ENCODE data around the gene TNNC2. TPM values are rescaled to one million over a fixed set of nuclear protein-coding genes. Genes with fewer than 3 reads are reported as not detected.

TNNC2 gene
- total and polyA plus RNA-seq, 3 experiments from 2014 or later: 0.36 TPM; not detected in 2

DNA sequence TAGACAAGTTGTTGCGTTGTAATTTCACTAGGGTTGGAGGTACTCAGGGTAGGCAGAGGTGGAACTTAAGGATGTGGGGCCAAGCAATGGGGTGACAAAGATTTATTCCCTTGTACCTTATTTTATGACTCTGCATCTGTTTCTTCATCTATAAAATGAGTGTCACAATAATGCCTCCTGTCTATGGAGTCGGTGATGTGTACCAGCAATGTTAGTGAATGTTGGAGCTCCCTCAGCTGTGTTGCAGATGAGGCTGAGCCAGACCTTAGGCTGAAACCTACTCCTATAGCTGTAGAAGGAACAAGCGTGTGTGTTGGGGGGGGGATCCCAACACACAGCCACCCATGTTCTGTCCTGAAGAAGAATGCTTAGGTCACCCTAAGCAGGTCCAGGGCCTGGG is 10.2 kb downstream of the TNNC2 start:
- no peaks in the 10 kb centered on the region for H3K9me3 ChIP-seq (ENCODE audit: low read length)
- CTCF ChIA-PET: no interaction called here
- POLR2A ChIA-PET: no interaction called here
- peaks cover 4% of the 10 kb centered on the region for H3K4me1 ChIP-seq (ENCODE audit: insufficient read depth, low read length)
- H3K36me3 ChIP-seq (ENCODE audit: insufficient read depth, low read length): no peaks in the 10 kb centered on the region
- H3K4me3 ChIP-seq (ENCODE audit: low read length): no peak overlapping the region
- Mint-ChIP-seq H3K27me3 (peaks cover 9 to 11% of the 10 kb centered on the region in 2 donors), H3K36me3 (no peaks in the 10 kb centered on the region), H3K4me1 (peaks cover 15 to 18% (median 16%) of the 10 kb centered on the region in 3 donors), H3K4me3 (peak overlapping the region in 1 of 7 donors; percentile 21), H3K27ac (peak overlapping the region in 1 of 8 donors; percentile 57), H3K9me3 (no peaks in the 10 kb centered on the region)
- no peak for DNase-seq
- H3K27ac ChIP-seq (ENCODE audit: low read depth, low read length): no peak overlapping the region
- no peaks in the 10 kb centered on the region for H3K27me3 ChIP-seq (ENCODE audit: insufficient read depth, low read length, poor library complexity, severe bottlenecking)

DNA sequence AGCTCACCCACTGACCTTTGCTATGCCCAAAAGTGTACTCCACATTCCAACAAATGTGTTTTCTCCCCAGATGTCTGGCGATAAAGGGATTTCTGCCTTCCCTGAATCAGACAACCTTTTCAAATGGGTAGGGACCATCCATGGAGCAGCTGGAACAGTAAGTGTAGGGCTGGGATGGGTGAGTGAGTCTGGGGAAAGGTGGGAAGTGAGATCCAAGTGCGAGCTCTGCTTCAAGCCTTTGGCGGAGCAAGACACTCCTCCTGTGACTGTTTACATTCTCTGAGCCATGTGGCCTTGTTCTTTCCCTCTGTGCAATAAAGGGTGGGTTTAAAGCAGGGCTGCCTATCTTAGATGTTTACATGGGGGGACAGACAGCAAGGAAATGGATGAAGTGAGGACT is 12.8 kb downstream of the TNNC2 start:
- no peaks in the 10 kb centered on the region for H3K9me3 Mint-ChIP-seq
- DNase-seq: no peak
- H3K4me1 ChIP-seq (ENCODE audit: insufficient read depth, low read length): peaks cover 4% of the 10 kb centered on the region
- H3K36me3 ChIP-seq (ENCODE audit: insufficient read depth, low read length): peaks cover 13% of the 10 kb centered on the region
- H3K4me3 ChIP-seq (ENCODE audit: low read length): no peak overlapping the region
- H3K36me3 Mint-ChIP-seq: peaks cover 0 to 20% (median 2%) of the 10 kb centered on the region in 3 donors
- ChIA-PET POLR2A (no interaction called here), CTCF (interaction anchor here (1.6 kb wide), 1 partner anchor 15 kb away, joined by 5 read pairs; no protein-coding TSS in a partner anchor)
- no peaks in the 10 kb centered on the region for H3K27me3 ChIP-seq (ENCODE audit: insufficient read depth, low read length, poor library complexity, severe bottlenecking)
- no peaks in the 10 kb centered on the region for H3K9me3 ChIP-seq (ENCODE audit: low read length)
- no peak overlapping the region for H3K4me3 Mint-ChIP-seq
- peaks cover 17 to 21% (median 19%) of the 10 kb centered on the region in 3 donors for H3K4me1 Mint-ChIP-seq
- no peak overlapping the region for H3K27ac ChIP-seq (ENCODE audit: low read depth, low read length)
- H3K27me3 Mint-ChIP-seq: peaks cover under 1 to 6% of the 10 kb centered on the region in 2 donors
- H3K27ac Mint-ChIP-seq: no peak overlapping the region

DNA sequence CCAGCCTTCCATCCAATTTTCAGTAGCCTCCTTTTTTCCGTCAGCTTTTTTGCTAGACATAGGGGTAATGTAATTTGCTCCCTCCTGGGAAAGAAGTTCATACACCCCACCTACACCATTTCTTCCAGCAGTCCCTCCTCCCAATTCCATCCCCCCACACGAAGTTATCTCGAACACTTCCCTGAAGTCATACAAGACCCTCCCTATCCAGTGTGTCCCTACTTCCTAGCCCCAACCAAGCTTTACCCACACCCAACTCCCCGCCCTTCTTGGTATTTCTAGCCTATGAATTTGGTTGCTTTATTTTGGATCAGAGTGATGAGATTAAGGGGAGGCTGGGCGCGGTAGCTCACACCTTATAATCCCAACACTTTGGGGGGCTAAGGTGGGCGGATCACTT is 13.6 kb downstream of the TNNC2 start:
- CTCF ChIA-PET: interaction anchor here (0.8 to 1.6 kb wide), 3 partner anchors 10 to 14 kb away, joined by 3 to 6 read pairs (median 5); partner anchors contain the start of gene TNNC2
- H3K9me3 ChIP-seq (ENCODE audit: low read length): no peaks in the 10 kb centered on the region
- Mint-ChIP-seq H3K27me3 (peaks cover 0 to 5% of the 10 kb centered on the region in 2 donors), H3K9me3 (no peaks in the 10 kb centered on the region), H3K36me3 (peaks cover 0 to 28% (median 2%) of the 10 kb centered on the region in 3 donors), H3K4me1 (peaks cover 17 to 21% (median 19%) of the 10 kb centered on the region in 3 donors), H3K4me3 (peak overlapping the region; percentile 77 to 90 (median 85)), H3K27ac (peak overlapping the region in 3 of 8 donors; percentile 34 to 90 (median 73))
- no peaks in the 10 kb centered on the region for H3K27me3 ChIP-seq (ENCODE audit: insufficient read depth, low read length, poor library complexity, severe bottlenecking)
- no peak overlapping the region for H3K27ac ChIP-seq (ENCODE audit: low read depth, low read length)
- POLR2A ChIA-PET: interaction anchor here (0.6 kb wide), 1 partner anchor 123 kb away, joined by 3 read pairs; no protein-coding TSS in a partner anchor
- H3K4me1 ChIP-seq (ENCODE audit: insufficient read depth, low read length): peaks cover 4% of the 10 kb centered on the region
- no peak for DNase-seq
- peaks cover 18% of the 10 kb centered on the region for H3K36me3 ChIP-seq (ENCODE audit: insufficient read depth, low read length)
- no peak overlapping the region for H3K4me3 ChIP-seq (ENCODE audit: low read length)

DNA sequence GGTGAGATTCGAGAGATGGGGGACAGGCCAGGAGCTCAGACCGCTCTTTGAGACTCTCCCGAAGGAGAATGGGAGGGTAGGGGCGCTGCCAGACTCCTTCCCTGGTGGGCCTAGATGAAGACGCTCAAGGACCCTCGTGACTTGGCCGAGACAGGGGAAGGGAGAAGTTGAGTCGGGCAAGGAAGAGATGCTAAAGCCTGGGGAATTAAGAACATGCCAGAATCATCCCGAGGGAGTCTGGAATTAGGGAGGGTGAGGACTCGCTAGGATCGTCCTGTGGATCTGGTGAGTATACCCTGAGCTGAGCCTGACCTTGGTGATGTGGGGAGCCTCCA is 14.1 kb downstream of the TNNC2 start:
- Mint-ChIP-seq H3K4me1 (peaks cover 17 to 21% (median 19%) of the 10 kb centered on the region in 3 donors), H3K4me3 (peak overlapping the region; percentile 77 to 92 (median 85)), H3K27ac (peak overlapping the region in 3 of 8 donors; percentile 1 to 73 (median 60)), H3K36me3 (peaks cover 0 to 31% (median 2%) of the 10 kb centered on the region in 3 donors), H3K9me3 (no peaks in the 10 kb centered on the region), H3K27me3 (peaks cover 0 to 3% of the 10 kb centered on the region in 2 donors)
- POLR2A ChIA-PET: interaction anchor here (0.6 kb wide), 1 partner anchor 124 kb away, joined by 3 read pairs; no protein-coding TSS in a partner anchor
- Histone ChIP-seq H3K27ac (ENCODE audit: low read depth, low read length) (no peak overlapping the region), H3K27me3 (ENCODE audit: insufficient read depth, low read length, poor library complexity, severe bottlenecking) (no peaks in the 10 kb centered on the region), H3K4me1 (ENCODE audit: insufficient read depth, low read length) (peaks cover 4% of the 10 kb centered on the region), H3K36me3 (ENCODE audit: insufficient read depth, low read length) (peaks cover 18% of the 10 kb centered on the region), H3K4me3 (ENCODE audit: low read length) (peak overlapping the region; percentile 59), H3K9me3 (ENCODE audit: low read length) (no peaks in the 10 kb centered on the region)
- CTCF ChIA-PET: interaction anchor here (0.8 to 1.6 kb wide), 3 partner anchors 10 to 14 kb away, joined by 3 to 6 read pairs (median 5); partner anchors contain the start of gene TNNC2
- no peak for DNase-seq

DNA sequence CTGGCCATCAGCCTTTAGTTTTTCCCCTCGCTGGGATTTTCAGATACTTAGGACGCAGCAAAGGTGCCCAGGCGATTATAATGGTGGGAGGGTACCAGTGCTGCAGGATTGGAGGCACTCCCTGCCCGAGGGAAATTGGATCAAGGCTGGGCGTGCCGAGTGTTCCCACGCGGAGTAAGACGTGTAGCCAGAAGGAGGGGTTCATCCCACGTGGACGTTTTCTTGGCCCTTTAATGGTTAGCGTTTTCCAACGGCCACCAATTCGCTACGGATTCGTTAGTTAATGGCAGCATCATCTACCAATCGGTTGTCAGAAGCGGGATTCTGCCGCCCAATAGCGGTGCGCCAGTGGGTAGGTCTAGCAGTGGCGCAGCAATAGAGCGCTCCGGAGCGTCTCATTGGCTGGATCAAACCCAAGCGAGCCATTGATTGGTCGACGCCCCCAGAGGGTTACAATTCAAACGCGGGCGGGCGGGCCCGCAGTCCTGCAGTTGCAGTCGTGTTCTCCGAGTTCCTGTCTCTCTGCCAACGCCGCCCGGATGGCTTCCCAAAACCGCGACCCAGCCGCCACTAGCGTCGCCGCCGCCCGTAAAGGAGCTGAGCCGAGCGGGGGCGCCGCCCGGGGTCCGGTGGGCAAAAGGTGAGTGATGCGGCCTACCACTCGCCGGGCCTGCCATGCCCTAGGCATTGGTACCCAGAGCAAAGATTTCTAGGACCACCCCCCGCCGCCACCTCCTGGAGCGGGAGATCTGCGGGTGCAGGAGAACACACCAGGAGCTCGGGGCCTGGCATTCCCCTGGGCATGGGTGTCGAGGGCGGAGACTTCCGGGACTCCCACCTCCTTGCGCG is 14.7 kb downstream of the TNNC2 start, which contains the start of gene UBE2C:
Gene UBE2C (plus strand): TSS at position 488 of the 849 bp plus-strand sequence. CDS start 52 bp downstream, at position 540.
- peaks cover 18% of the 10 kb centered on the region for H3K36me3 ChIP-seq (ENCODE audit: insufficient read depth, low read length)
- H3K27me3 Mint-ChIP-seq: peaks cover 0 to 3% of the 10 kb centered on the region in 2 donors
- H3K27ac Mint-ChIP-seq: peak within 1 kb of the TSS; percentile 60 to 91 (median 73)
- H3K4me3 Mint-ChIP-seq: peak within 1 kb of the TSS; percentile 77 to 92 (median 85)
- H3K9me3 Mint-ChIP-seq: no peaks in the 10 kb centered on the region
- peaks cover 4% of the 10 kb centered on the region for H3K4me1 ChIP-seq (ENCODE audit: insufficient read depth, low read length)
- H3K36me3 Mint-ChIP-seq: peaks cover 0 to 36% (median 2%) of the 10 kb centered on the region in 3 donors
- ChIA-PET POLR2A (no interaction called here), CTCF (interaction anchor here (1.4 to 1.6 kb wide), 2 partner anchors 11 to 13 kb away, joined by 5 to 6 read pairs; no protein-coding TSS in a partner anchor)
- peak within 1 kb of the TSS; percentile 80 for H3K4me3 ChIP-seq (ENCODE audit: low read length)
- peaks cover 17 to 21% (median 19%) of the 10 kb centered on the region in 3 donors for H3K4me1 Mint-ChIP-seq
- no peaks in the 10 kb centered on the region for H3K27me3 ChIP-seq (ENCODE audit: insufficient read depth, low read length, poor library complexity, severe bottlenecking)
- H3K27ac ChIP-seq (ENCODE audit: low read depth, low read length): no peak within 1 kb of the TSS
- peak; percentile 88 to 95 (median 94) for DNase-seq
- H3K9me3 ChIP-seq (ENCODE audit: low read length): no peaks in the 10 kb centered on the region

DNA sequence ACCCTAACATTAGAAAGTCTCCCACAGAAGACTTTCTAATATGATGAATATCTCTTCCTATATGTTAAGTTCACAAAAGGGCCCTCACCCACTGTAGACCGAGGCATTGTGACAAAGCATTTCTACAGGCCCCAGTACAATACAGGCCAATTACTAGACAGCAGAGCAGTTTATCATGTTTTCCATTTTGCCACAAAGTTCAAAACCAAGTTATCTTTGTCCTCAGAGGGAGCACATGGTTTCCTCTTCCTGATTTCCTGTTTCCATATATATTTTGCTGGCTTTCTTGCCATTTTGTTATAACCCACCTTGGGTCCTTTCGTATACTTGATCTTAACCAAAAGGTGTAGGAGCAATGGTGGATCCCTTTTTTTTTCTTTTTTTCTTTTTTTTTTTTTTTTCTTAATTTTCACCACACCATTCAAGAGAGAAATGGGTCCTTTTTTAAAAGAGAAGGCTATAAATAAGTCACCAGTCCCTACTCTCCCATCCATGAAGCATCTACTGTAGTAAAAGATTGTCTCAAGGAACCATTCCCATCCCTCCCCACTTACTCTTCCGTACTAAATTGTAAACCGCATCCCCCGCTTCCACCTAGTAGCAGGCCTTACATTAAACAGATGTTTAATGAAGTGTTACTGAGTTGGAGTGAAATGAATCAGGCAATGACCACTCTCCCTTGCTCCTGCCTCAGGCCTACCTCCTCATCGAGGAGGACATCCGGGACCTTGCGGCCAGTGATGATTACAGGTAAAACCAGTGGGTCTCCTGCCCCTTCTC is 16.7 kb downstream of the TNNC2 start:
- Histone ChIP-seq H3K9me3 (ENCODE audit: low read length) (no peaks in the 10 kb centered on the region), H3K27me3 (ENCODE audit: insufficient read depth, low read length, poor library complexity, severe bottlenecking) (no peaks in the 10 kb centered on the region), H3K4me1 (ENCODE audit: insufficient read depth, low read length) (peaks cover 4% of the 10 kb centered on the region), H3K27ac (ENCODE audit: low read depth, low read length) (peak overlapping the region; percentile 38), H3K4me3 (ENCODE audit: low read length) (no peak overlapping the region), H3K36me3 (ENCODE audit: insufficient read depth, low read length) (peaks cover 28% of the 10 kb centered on the region)
- POLR2A ChIA-PET: no interaction called here
- H3K27ac Mint-ChIP-seq: peak overlapping the region in 3 of 8 donors; percentile 32 to 77 (median 44)
- DNase-seq: no peak
- peaks cover 17 to 21% (median 19%) of the 10 kb centered on the region in 3 donors for H3K4me1 Mint-ChIP-seq
- no peaks in the 10 kb centered on the region for H3K9me3 Mint-ChIP-seq
- no peak overlapping the region for H3K4me3 Mint-ChIP-seq
- CTCF ChIA-PET: interaction anchor here (3.1 kb wide), 1 partner anchor 11 kb away, joined by 15 read pairs; no protein-coding TSS in a partner anchor
- H3K36me3 Mint-ChIP-seq: peaks cover 0 to 54% (median 4%) of the 10 kb centered on the region in 3 donors
- peaks cover 0 to 2% of the 10 kb centered on the region in 2 donors for H3K27me3 Mint-ChIP-seq

DNA sequence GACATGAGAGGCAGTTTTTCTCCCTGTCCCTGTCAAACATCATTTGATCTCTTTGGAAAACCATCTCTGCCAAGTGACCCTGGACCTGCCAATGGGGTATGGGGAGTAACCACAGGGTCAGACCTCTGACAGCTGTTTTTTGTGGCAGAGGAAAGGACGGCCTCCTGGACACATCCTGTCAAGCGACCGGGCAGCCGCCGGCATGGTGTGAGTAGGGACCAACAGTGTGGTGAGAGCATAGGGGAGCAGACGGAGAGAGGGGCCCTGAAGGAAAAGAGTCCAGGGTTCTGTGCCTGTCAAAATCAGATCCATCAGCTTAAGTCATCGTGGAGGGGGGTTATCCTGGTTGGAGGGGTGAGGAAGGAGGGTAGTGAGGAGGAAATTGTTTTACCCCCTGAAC is 25.3 kb downstream of the TNNC2 start:
- H3K4me1 Mint-ChIP-seq: peaks cover 10% of the 10 kb centered on the region in 3 donors
- POLR2A ChIA-PET: interaction anchor here (0.6 kb wide), 1 partner anchor 168 kb away, joined by 5 read pairs; no protein-coding TSS in a partner anchor
- peaks cover 38% of the 10 kb centered on the region for H3K36me3 ChIP-seq (ENCODE audit: insufficient read depth, low read length)

More for the DNA sequence above, 25.3 kb downstream of the TNNC2 start:
- Histone ChIP-seq H3K9me3 (ENCODE audit: low read length) (no peaks in the 10 kb centered on the region), H3K27me3 (ENCODE audit: insufficient read depth, low read length, poor library complexity, severe bottlenecking) (no peaks in the 10 kb centered on the region), H3K4me1 (ENCODE audit: insufficient read depth, low read length) (no peaks in the 10 kb centered on the region), H3K27ac (ENCODE audit: low read depth, low read length) (no peak overlapping the region), H3K4me3 (ENCODE audit: low read length) (no peak overlapping the region)
- H3K27me3 Mint-ChIP-seq: no peaks in the 10 kb centered on the region
- H3K27ac Mint-ChIP-seq: no peak overlapping the region
- H3K4me3 Mint-ChIP-seq: no peak overlapping the region
- H3K9me3 Mint-ChIP-seq: no peaks in the 10 kb centered on the region
- no peak for DNase-seq
- peaks cover 5 to 73% (median 27%) of the 10 kb centered on the region in 3 donors for H3K36me3 Mint-ChIP-seq
- CTCF ChIA-PET: interaction anchor here (1.4 kb wide), 2 partner anchors 10 to 167 kb away, joined by 3 to 5 read pairs; partner anchors contain the start of genes DNTTIP1 and WFDC3
